Measurements from ENCODE around the gene PARD6B. TPM values are rescaled to one million over a fixed set of nuclear protein-coding genes. Genes with fewer than 3 reads are reported as not detected.
A peak's percentile ranks its signal among the peaks of the same experiment; 100 is the strongest.

The PARD6B gene
- total and polyA plus RNA-seq, 2 of the 4 experiments (the other 2 are of a cell fraction) = 0.17 to 0.90 TPM

GRCh38 chr20:50794846-50795634, 63.7 kb downstream of the PARD6B start, which contains the start of gene BCAS4 (continued):
- TF ChIP-seq CTCF (conservative IDR thresholded peaks at IDR 0.05; ENCODE audit: low read depth, low read length) (peak; percentile 99), NFE2L2 (IDR thresholded peaks at IDR 0.05; ENCODE audit: low read depth, low read length) (no peak)

GRCh38 chr20:50797142-50797541, 65.8 kb downstream of the PARD6B start:
- intact Hi-C loops (cut with micrococcal nuclease) = no loop called here
- dilution Hi-C loops (cut with HindIII; ENCODE audit: low sequenced_read_pairs, unreplicated experiment) = no loop called here
- 100% methylated on average over 1 of the region's 4 CpGs; no CpG with 5 or more reads in 1 of the 2 experiments for WGBS, 2 experiments (ENCODE audit: extremely low coverage in 2 of 2, insufficient read length in 1 of 2)
- no peak overlapping the region for H4K5ac ChIP-seq (ENCODE audit: low read depth, low read length)
- no peak overlapping the region for H4K8ac ChIP-seq (ENCODE audit: low read depth in 2 of 2, low read length in 2 of 2)
- no peak overlapping the region for H3K18ac ChIP-seq (ENCODE audit: low read depth, low read length)
- no peak overlapping the region for H3K56ac ChIP-seq (ENCODE audit: extremely low read depth, insufficient read depth, low read length)
- DNase-seq (no peak), ATAC-seq (ENCODE audit: low read depth) (no peak)
- no peak overlapping the region for H3K23ac ChIP-seq (ENCODE audit: low read depth, low read length)
- no peak overlapping the region for H2BK5ac ChIP-seq (ENCODE audit: low read depth, low read length, poor library complexity, severe bottlenecking)
- in situ Hi-C loops (cut with MboI; ENCODE audit: low sequenced_read_pairs) = loop anchor here (10.0 kb wide), 1 partner anchor 528 kb away; no protein-coding TSS in a partner anchor
- no peak overlapping the region for H3K9ac ChIP-seq (ENCODE audit: low read depth, low read length)
- H4K91ac ChIP-seq (ENCODE audit: insufficient read depth, low read depth, low read length) = no peak overlapping the region
- no peak overlapping the region for H3K27ac ChIP-seq (ENCODE audit: insufficient read depth, low read length)
- no peak overlapping the region for H2AK9ac ChIP-seq (replicated peaks; ENCODE audit: low read depth, low read length, poor library complexity)
- no peaks in the 10 kb centered on the region for H3K9me3 ChIP-seq (ENCODE audit: control insufficient read depth, insufficient read depth, low read length)
- H3K4me2 ChIP-seq (ENCODE audit: low read depth, low read length) = no peak overlapping the region
- peaks cover 3% of the 10 kb centered on the region; the same call in 1 of the 2 replicates for H3K9me1 ChIP-seq (ENCODE audit: insufficient read depth, low read length)
- no peak overlapping the region for H2BK120ac ChIP-seq (ENCODE audit: low read depth, low read length)
- H2BK15ac ChIP-seq (ENCODE audit: low read depth, low read length) = no peak overlapping the region
- no peaks in the 10 kb centered on the region for H3K27me3 ChIP-seq (ENCODE audit: control insufficient read depth, insufficient read depth, low read length)
- no peak overlapping the region for H3K14ac ChIP-seq (replicated peaks; ENCODE audit: low read depth, low read length)
- H3K4ac ChIP-seq (ENCODE audit: low read depth, low read length) = no peak overlapping the region
- H2AFZ ChIP-seq (replicated peaks; ENCODE audit: low read length, poor library complexity) = no peak overlapping the region
- H2BK20ac ChIP-seq (ENCODE audit: low read depth, low read length) = no peak overlapping the region
- no peak overlapping the region for H2AK5ac ChIP-seq (ENCODE audit: low read depth, low read length)
- no peak overlapping the region for H3K4me3 ChIP-seq (ENCODE audit: insufficient read depth, low read depth, low read length)
- 0 out of 2 replicates have a peak, but pooled peaks cover 6% of the 10 kb centered on the region for H4K20me1 ChIP-seq (ENCODE audit: insufficient read depth, low read length)
- POLR2A ChIA-PET (ENCODE audit: unreplicated experiment) = no interaction called here
- H3K36me3 ChIP-seq (ENCODE audit: control insufficient read depth, insufficient read depth, low read length) = no peaks in the 10 kb centered on the region
- H3K79me1 ChIP-seq (ENCODE audit: low read depth in 1 of 2, low read length in 2 of 2) = peaks cover 25% of the 10 kb centered on the region in 2 experiments
- BruUV-seq (replicated peaks) = no TSS peak
- CTCF ChIA-PET = no interaction called here
- H3K4me1 ChIP-seq (ENCODE audit: control insufficient read depth, insufficient read depth, low read length) = peaks cover 3% of the 10 kb centered on the region; the same call in 1 of the 2 replicates
- TF ChIP-seq BHLHE40 (IDR thresholded peaks at IDR 0.05; ENCODE audit: low read depth, low read length) (no peak), MAFK (IDR thresholded peaks at IDR 0.05; ENCODE audit: low read depth, low read length) (no peak), ELK1 (IDR thresholded peaks at IDR 0.05; ENCODE audit: borderline replicate concordance, low read depth, low read length) (no peak), RFX5 (IDR thresholded peaks at IDR 0.05; ENCODE audit: low read depth, low read length) (no peak), RAD21 (IDR thresholded peaks at IDR 0.05; ENCODE audit: low read length) (no peak), MXI1 (IDR thresholded peaks at IDR 0.05; ENCODE audit: borderline replicate concordance, low read depth, low read length) (no peak), USF2 (IDR thresholded peaks at IDR 0.05; ENCODE audit: low read depth, low read length) (no peak), SMC3 (IDR thresholded peaks at IDR 0.05; ENCODE audit: low read depth, low read length) (no peak), NFE2L2 (IDR thresholded peaks at IDR 0.05; ENCODE audit: low read depth, low read length) (no peak), RCOR1 (IDR thresholded peaks at IDR 0.05; ENCODE audit: insufficient replicate concordance, low read length) (no peak), MAZ (IDR thresholded peaks at IDR 0.05; ENCODE audit: borderline replicate concordance, low read depth, low read length) (no peak)
